ENCODE measurements around the gene PTCD2.
"Not testable (repeated sequence)": the region's sequence is repeated elsewhere in the genome, so short reads cannot be mapped to it uniquely, and the experiment has no call there.

PTCD2 gene

DNA sequence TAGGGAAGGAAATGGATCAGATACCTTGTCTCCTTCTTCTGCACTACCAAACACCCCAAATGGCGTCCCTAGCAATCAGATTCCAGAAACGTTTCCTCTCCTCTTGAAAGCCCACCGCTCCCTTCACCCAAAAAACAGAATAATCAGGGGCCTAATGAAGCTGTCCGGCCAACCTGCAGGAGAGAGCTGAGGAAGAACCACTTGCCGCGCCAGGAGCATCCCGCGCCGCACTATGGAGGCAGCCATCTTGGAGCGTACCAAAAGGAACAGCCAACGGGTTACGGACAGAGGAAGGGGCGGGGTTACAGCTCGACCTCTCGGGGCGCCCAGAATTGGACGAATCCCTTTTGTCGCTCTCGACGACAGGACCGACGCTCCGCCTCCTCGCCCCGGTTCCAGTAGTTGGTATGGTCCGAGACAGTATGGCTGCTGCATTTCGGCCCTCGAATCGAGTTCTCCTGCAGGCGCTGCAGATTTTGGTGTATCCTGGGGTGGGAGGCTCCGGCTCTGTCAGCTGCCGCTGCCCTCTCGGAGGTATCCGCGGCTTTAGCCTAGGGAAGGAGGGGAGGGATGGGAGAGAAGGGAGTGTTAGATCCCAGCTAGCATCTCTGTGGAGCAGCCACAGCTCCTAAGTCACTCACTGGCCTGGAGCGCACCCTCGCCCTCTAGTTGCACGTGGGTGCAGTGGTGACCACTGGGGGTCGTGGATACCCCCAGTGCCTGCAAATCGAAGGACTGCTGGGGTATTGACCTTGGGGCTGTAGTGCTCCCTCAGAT is at the start of gene PTCD2, which contains the start of gene MRPS27:
Gene PTCD2, plus strand, starts transcription at position 398 of the 777 bp plus-strand sequence. Its CDS starts 10 bp downstream, at position 408.
Gene MRPS27, minus strand, starts transcription at position 265 of the 777 bp plus-strand sequence. Its CDS starts 19 bp downstream, at position 246.
- DNase-seq = peak; percentile 84

GRCh38 chr5:72271702-72272101 is 48.5 kb upstream of the PTCD2 start:
- DNase-seq = no peak

DNA sequence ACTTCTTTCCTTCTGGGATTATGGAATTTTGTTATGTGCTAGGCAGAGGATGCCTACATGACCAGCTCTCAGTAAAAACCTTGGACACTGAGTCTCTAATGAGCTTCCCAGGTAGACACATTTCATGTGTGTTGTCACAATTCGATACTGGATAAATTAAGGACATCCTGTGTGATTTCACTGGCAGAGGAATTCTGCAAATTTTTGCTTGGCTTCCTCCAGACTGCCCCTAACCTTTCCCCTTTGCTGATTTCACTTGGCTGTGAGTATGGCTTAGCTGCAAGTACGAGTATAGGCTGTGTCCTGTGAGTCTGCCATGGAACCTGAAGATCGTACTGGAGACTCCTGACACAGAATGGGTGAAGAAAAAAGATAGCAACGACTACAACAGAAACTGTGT is 47.8 kb upstream of the PTCD2 start:
- DNase-seq = no peak

- DNase-seq = no peak
Measured at GRCh38 chr5:72273547-72273946, 46.6 kb upstream of the PTCD2 start.

DNA sequence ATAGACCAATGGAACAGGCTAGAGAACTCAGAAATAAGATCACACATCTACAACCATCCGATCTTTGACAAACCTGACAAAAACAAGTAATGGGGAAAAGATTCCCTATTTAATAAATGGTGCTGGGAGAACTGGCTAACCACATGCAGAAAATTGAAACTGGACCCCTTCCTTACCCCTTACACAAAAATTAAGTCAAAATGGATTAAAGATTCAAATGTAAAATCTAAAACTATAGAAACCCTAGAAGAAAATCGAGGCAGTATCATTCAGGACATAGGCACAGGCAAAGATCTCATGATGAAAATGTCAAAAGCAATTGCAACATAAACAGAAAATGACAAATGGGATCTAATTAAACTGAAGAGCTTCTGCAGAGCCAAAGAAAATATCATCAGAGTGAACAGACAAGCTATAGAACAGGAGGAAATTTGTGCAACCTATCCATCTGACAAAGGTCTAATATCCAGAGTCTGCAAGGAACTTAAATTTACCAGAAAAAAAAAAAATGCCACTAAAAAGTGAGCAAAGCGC is 43.9 kb upstream of the PTCD2 start:
- no peak for DNase-seq

- no peak for DNase-seq
Measured at GRCh38 chr5:72280581-72281069, 39.5 kb upstream of the PTCD2 start.

DNA sequence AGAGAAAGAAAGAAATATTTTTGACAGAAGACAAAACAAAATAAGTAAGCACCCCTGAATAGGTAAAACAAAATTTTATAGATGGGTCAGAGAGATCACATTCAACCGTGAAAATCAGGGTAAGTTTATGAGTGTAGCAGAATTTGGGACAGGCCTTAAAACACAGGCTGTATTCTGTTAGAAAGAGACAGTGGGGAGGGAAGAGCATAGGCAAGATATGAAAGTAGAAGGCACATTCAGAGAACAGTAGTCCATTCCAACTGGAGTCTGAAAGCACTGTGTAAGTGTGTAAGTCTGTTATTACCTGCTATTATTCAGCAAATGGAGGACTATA is 38.8 kb upstream of the PTCD2 start:
- no peak for DNase-seq

DNA sequence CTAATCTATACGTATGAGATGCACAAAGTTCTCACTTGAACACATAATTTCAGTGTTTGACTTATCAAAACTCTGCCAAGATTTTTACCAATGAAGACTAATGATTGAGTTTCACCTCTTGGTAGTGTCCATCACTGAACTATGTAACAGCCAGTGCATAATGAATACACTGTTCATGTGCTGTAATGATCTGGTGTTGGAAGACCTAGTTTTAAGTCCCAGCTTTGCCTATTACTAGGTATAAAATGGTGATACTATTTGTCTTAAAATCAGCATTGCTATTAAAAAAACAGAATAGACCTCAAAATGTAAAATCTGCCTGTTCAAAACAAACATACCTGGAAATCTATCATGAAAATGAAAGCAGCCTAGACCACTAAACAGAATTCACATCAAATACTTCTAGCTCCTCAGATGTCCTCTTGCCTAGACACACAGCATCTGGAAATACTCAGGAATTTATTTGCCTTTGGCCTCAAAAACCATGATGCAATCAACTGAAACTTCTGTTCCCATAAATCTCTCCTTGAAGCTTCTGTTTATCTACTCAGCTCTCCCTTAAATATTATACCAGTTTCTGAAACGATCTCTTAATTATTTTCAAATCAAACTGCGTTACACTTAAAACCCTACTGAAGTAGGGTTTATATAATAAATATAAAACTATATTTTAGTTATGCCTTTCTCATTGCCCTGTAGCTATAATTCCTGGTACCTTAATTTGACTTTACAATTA is 38.2 kb upstream of the PTCD2 start:
- peak; percentile 20 for DNase-seq

GRCh38 chr5:72282878-72283277 is 37.3 kb upstream of the PTCD2 start:
- DNase-seq = no peak

GRCh38 chr5:72283358-72283757 is 36.8 kb upstream of the PTCD2 start:
- no peak for DNase-seq

GRCh38 chr5:72284559-72285423 is 35.4 kb upstream of the PTCD2 start:
- no peak for DNase-seq

DNA sequence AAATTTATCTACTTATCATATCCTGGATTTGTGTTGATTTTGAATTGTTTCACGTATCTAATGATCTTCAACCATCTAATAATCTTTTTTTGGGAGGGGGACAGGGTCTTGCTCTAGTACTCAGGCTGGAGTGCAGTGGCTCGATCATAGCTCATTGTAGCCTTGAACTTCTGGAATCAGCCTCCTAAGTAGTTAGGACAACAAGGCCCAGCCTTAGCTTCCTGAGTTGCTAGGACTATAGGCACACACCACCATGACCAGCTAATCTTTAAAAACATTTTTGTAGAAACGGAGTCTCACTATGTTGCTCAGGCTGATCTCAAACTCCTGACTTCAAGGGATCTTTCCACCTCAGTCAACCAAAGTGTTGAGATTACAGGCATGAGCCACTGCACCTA is 34.8 kb upstream of the PTCD2 start:
- DNase-seq = no peak

DNA sequence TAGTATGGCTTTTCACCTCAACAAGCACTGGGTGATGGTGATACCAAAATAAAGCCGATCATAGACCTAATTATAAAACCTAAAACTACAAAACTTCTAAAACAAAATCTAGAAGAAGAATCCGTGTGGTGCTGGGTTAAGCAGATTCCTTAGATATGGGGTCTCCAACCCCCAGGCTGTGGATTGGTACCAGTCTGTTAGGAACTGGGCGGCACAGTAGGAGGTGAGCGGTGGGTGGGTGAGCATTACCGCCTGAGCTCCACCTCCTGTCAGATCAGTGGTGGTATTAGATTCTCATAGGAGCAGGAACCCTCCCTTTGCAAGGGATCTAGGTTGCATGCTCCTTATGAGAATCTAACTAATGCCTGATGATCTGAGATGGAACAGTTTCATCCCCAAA is 33.4 kb upstream of the PTCD2 start:
- no peak for DNase-seq

- DNase-seq = peak; percentile 83
Measured at GRCh38 chr5:72288924-72289323, 31.2 kb upstream of the PTCD2 start.

DNA sequence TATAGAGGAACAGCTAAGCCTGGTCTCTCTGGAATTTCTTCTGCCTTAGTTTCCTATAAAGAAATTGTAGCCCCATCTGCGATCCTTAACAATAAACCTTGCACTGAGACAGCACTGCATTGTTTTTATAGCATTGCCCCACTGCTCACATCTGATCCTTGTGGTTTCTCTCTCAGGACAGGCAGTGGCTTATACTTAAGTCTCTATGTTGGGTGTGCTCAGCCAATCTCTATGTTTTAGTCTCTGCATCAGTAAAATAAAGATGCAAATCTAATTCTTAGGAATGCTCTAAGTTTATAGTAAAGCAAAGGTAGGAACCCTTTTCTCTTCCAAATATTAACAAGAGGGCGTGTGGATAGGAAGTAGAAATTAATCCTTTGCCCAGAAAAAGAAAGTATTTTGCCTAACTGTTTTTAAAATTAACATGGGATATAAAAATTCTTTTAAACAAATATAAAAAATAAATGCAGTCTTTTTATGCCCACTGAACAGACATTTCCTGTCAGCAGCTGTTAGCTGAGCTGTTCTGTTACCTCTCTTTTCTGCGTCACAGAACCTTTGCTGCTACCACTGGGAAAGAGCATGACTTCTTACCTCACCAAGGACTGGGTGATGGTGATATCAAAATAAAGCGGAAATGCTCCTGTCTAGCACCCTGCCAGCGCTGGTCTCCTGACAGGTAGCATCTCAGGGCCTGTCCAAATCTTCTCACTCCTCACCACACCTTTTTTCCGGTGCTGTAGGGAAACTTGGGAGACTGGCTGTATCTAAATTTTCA is 29.6 kb upstream of the PTCD2 start:
- DNase-seq = no peak

DNA sequence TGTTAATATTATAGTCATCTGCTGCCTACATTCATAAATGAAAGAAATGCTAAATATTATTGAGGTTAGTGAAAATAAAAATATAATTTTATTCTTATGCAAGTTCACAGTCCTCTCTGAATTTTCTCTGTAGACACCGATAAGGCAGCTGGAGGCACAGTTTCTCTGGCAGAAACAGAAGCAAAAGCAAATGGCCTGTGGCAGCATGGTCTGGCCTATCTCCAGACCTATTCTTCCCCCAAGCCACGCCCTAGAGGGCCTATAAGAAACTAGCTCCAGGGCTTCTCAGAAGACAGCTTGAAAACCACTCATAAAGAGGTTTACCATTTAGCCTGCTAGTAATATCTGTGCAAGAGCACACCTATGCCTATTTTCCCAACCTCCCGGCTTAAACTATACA is 28.6 kb upstream of the PTCD2 start:
- DNase-seq = no peak

DNA sequence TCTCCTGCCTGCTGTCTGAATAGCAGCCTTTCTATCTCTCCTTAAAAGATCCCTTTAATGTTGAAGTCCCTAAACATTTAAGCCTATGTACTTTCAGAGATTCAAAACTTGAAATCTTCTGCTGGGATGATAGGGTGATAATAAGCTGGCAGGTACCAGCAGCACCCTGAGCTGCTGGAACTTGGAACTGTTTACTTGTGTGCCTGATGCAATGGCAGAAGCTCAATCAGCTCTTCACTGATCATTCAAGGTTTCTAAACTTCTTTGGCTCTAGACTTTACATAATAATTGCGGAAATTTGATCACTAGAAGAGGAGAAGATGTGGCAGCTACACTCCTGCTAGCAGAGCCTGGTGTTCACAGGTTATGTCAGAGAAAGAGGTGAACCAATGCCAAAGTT is 27.8 kb upstream of the PTCD2 start:
- no peak for DNase-seq

- no peak for DNase-seq
Measured at GRCh38 chr5:72293495-72294055, 26.6 kb upstream of the PTCD2 start.

DNA sequence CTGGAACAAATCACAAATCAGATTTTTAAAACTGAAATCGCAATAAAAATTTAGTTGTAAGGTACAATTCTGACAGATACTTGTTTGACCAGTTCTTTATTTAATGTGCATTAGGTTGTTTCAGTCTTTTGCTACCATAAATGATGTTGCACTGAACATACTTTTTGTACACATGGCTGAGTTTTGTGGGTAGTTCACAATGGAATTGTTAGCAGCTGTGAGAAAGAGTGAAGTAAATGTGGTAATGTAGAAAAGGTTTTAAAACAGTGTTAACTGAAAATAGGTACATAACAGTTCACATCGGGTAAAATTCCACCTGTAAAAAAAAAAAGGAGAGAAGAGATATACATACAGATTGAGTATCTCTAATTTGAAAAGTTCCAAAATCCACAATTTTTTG is 25.7 kb upstream of the PTCD2 start:
- DNase-seq = no peak

GRCh38 chr5:72295539-72295938 is 24.6 kb upstream of the PTCD2 start:
- no peak for DNase-seq

GRCh38 chr5:72296256-72296655 is 23.9 kb upstream of the PTCD2 start:
- no peak for DNase-seq

- not testable (repeated sequence) for DNase-seq
Measured at GRCh38 chr5:72298136-72298535, 22.0 kb upstream of the PTCD2 start.

Data from DMS79 treated with DMSO at 0.1 percent for 48 hours (cell line).